GM23338 (cell line): ENCODE results near the gene ARHGAP12.

Experiments used
- EZH2 ChIP-seq: fragments of 200-600 bp; sonication (generic); IDR thresholded peaks from one replicate; pipeline ENCODE4 v1.8.0; 2017; ENCODE audit warnings: antibody characterized with exemption, mild to moderate bottlenecking, low read depth; ENCODE audit not compliant: unreplicated experiment
- EZH2phosphoT487 ChIP-seq: fragments of 200-600 bp; sonication (generic); IDR thresholded peaks from one replicate; pipeline ENCODE4 v1.8.1; 2018; ENCODE audit warnings: antibody characterized with exemption; ENCODE audit not compliant: unreplicated experiment
- JUNB ChIP-seq: IDR thresholded peaks from one replicate; pipeline ENCODE4 v1.6.1; 2016; ENCODE audit warnings: antibody characterized with exemption; ENCODE audit not compliant: unreplicated experiment
- POLR2AphosphoS5 ChIP-seq: IDR thresholded peaks from 2 replicates; pipeline ENCODE4 v1.6.1; 2016; ENCODE audit warnings: antibody characterized with exemption, low read depth
- STAT1 ChIP-seq: IDR thresholded peaks from one replicate; pipeline ENCODE4 v1.6.1; 2016; ENCODE audit warnings: antibody characterized with exemption; ENCODE audit not compliant: unreplicated experiment
- ZNF331 ChIP-seq: fragments of 250-450 bp; sonication (Bioruptor Pico); IDR thresholded peaks from 2 replicates; pipeline ENCODE4 v1.5.0; 2020; ENCODE audit warnings: low read depth, mild to moderate bottlenecking, moderate library complexity
- TF ChIP-seq, protein P1 (sequence below), 2 experiments: fragments of 200-600 bp in 1 of 2; sonication (generic) in 1 of 2; conservative IDR thresholded peaks; 2 replicates each; pipeline versions ENCODE4 v1.5.1 to v1.6.1; 2016 to 2017; ENCODE audit warnings: antibody characterized with exemption in 2 of 2, low read depth in 2 of 2, mild to moderate bottlenecking in 2 of 2, moderate library complexity in 1 of 2
- TF ChIP-seq, protein P2 (sequence below): IDR thresholded peaks from one replicate; pipeline ENCODE4 v1.6.1; 2018; ENCODE audit warnings: antibody characterized with exemption; ENCODE audit not compliant: unreplicated experiment
- TF ChIP-seq, protein P3 (sequence below): fragments of 250-450 bp; sonication (Bioruptor Pico); IDR thresholded peaks from 2 replicates; pipeline ENCODE4 v1.5.0; 2020; ENCODE audit warnings: mild to moderate bottlenecking, moderate library complexity
- TF ChIP-seq, protein P4 (sequence below): IDR thresholded peaks from 2 replicates; pipeline ENCODE4 v1.6.1; 2016; ENCODE audit warnings: antibody characterized with exemption

DNA sequence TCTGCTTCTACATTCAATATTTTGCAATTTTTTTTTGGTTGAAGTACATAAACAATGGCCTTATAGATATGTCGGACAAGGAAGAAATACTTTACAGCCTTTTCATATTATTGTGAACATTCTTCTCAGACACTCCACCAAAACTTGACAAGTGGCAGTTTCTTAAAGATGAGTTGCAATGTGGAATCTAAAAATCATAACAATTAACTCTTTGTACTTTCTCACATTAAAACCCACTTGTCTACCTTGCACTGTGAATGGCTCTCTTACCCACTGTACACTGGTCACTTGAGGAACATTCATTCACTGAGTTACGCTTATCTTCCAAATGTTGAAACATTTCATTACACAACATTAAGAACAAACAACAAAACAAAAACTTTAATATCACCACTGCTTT is 44.2 kb downstream of the ARHGAP12 start:
- TF ChIP-seq EZH2 (no peak), STAT1 (no peak), ZNF331 (CRISPR knock-in tag) (no peak), POLR2AphosphoS5 (no peak), EZH2phosphoT487 (no peak), JUNB (no peak)
- TF ChIP-seq, protein P1, sequence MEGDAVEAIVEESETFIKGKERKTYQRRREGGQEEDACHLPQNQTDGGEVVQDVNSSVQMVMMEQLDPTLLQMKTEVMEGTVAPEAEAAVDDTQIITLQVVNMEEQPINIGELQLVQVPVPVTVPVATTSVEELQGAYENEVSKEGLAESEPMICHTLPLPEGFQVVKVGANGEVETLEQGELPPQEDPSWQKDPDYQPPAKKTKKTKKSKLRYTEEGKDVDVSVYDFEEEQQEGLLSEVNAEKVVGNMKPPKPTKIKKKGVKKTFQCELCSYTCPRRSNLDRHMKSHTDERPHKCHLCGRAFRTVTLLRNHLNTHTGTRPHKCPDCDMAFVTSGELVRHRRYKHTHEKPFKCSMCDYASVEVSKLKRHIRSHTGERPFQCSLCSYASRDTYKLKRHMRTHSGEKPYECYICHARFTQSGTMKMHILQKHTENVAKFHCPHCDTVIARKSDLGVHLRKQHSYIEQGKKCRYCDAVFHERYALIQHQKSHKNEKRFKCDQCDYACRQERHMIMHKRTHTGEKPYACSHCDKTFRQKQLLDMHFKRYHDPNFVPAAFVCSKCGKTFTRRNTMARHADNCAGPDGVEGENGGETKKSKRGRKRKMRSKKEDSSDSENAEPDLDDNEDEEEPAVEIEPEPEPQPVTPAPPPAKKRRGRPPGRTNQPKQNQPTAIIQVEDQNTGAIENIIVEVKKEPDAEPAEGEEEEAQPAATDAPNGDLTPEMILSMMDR (conservative IDR thresholded peaks at IDR 0.05; ENCODE audit: low read depth in 2 of 2) = no peak
- TF ChIP-seq, protein P2, sequence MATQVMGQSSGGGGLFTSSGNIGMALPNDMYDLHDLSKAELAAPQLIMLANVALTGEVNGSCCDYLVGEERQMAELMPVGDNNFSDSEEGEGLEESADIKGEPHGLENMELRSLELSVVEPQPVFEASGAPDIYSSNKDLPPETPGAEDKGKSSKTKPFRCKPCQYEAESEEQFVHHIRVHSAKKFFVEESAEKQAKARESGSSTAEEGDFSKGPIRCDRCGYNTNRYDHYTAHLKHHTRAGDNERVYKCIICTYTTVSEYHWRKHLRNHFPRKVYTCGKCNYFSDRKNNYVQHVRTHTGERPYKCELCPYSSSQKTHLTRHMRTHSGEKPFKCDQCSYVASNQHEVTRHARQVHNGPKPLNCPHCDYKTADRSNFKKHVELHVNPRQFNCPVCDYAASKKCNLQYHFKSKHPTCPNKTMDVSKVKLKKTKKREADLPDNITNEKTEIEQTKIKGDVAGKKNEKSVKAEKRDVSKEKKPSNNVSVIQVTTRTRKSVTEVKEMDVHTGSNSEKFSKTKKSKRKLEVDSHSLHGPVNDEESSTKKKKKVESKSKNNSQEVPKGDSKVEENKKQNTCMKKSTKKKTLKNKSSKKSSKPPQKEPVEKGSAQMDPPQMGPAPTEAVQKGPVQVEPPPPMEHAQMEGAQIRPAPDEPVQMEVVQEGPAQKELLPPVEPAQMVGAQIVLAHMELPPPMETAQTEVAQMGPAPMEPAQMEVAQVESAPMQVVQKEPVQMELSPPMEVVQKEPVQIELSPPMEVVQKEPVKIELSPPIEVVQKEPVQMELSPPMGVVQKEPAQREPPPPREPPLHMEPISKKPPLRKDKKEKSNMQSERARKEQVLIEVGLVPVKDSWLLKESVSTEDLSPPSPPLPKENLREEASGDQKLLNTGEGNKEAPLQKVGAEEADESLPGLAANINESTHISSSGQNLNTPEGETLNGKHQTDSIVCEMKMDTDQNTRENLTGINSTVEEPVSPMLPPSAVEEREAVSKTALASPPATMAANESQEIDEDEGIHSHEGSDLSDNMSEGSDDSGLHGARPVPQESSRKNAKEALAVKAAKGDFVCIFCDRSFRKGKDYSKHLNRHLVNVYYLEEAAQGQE = no peak
- TF ChIP-seq, protein P3, sequence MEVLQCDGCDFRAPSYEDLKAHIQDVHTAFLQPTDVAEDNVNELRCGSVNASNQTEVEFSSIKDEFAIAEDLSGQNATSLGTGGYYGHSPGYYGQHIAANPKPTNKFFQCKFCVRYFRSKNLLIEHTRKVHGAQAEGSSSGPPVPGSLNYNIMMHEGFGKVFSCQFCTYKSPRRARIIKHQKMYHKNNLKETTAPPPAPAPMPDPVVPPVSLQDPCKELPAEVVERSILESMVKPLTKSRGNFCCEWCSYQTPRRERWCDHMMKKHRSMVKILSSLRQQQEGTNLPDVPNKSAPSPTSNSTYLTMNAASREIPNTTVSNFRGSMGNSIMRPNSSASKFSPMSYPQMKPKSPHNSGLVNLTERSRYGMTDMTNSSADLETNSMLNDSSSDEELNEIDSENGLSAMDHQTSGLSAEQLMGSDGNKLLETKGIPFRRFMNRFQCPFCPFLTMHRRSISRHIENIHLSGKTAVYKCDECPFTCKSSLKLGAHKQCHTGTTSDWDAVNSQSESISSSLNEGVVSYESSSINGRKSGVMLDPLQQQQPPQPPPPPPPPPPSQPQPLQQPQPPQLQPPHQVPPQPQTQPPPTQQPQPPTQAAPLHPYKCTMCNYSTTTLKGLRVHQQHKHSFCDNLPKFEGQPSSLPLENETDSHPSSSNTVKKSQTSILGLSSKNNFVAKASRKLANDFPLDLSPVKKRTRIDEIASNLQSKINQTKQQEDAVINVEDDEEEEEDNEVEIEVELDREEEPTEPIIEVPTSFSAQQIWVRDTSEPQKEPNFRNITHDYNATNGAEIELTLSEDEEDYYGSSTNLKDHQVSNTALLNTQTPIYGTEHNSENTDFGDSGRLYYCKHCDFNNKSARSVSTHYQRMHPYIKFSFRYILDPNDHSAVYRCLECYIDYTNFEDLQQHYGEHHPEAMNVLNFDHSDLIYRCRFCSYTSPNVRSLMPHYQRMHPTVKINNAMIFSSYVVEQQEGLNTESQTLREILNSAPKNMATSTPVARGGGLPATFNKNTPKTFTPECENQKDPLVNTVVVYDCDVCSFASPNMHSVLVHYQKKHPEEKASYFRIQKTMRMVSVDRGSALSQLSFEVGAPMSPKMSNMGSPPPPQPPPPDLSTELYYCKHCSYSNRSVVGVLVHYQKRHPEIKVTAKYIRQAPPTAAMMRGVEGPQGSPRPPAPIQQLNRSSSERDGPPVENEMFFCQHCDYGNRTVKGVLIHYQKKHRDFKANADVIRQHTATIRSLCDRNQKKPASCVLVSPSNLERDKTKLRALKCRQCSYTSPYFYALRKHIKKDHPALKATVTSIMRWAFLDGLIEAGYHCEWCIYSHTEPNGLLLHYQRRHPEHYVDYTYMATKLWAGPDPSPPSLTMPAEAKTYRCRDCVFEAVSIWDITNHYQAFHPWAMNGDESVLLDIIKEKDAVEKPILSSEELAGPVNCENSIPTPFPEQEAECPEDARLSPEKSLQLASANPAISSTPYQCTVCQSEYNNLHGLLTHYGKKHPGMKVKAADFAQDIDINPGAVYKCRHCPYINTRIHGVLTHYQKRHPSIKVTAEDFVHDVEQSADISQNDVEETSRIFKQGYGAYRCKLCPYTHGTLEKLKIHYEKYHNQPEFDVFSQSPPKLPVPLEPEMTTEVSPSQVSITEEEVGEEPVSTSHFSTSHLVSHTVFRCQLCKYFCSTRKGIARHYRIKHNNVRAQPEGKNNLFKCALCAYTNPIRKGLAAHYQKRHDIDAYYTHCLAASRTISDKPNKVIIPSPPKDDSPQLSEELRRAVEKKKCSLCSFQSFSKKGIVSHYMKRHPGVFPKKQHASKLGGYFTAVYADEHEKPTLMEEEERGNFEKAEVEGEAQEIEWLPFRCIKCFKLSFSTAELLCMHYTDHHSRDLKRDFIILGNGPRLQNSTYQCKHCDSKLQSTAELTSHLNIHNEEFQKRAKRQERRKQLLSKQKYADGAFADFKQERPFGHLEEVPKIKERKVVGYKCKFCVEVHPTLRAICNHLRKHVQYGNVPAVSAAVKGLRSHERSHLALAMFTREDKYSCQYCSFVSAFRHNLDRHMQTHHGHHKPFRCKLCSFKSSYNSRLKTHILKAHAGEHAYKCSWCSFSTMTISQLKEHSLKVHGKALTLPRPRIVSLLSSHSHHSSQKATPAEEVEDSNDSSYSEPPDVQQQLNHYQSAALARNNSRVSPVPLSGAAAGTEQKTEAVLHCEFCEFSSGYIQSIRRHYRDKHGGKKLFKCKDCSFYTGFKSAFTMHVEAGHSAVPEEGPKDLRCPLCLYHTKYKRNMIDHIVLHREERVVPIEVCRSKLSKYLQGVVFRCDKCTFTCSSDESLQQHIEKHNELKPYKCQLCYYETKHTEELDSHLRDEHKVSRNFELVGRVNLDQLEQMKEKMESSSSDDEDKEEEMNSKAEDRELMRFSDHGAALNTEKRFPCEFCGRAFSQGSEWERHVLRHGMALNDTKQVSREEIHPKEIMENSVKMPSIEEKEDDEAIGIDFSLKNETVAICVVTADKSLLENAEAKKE (CRISPR knock-in tag) = no peak
- TF ChIP-seq, protein P4, sequence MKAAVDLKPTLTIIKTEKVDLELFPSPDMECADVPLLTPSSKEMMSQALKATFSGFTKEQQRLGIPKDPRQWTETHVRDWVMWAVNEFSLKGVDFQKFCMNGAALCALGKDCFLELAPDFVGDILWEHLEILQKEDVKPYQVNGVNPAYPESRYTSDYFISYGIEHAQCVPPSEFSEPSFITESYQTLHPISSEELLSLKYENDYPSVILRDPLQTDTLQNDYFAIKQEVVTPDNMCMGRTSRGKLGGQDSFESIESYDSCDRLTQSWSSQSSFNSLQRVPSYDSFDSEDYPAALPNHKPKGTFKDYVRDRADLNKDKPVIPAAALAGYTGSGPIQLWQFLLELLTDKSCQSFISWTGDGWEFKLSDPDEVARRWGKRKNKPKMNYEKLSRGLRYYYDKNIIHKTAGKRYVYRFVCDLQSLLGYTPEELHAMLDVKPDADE = no peak
